Measurements from ENCODE around the gene CNDP2. TPM values are rescaled to one million over a fixed set of nuclear protein-coding genes. Genes with fewer than 3 reads are reported as not detected.

Gene CNDP2
- total RNA-seq, 1 experiment from 2014 or later = 310 TPM

DNA sequence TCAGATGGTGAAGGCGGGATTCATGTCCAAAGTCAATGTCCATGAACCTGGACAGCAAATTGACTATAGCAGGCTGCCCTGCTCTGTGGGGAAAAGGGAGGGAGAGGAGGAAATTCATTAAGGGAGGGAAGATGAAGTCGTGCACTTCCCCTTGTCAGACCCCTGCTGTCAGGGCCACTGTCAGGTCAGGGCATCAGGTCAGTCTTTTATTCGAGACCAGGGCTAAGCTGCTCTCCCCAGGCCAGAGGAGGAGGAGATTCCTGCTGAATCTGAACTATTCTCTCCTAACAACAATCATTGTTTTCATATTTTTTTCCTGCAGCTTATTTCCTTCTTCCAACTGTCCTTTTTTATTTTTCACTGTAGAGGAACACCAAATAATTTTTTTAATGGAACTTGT is 55.3 kb downstream of the CNDP2 start:
- Histone ChIP-seq H3K9me3 (ENCODE audit: control insufficient read depth, insufficient read depth, low read depth, low read length) (no peaks in the 10 kb centered on the region), H3K27me3 (ENCODE audit: control insufficient read depth, insufficient read depth, low read length) (0 out of 2 replicates have a peak, but pooled peaks cover 4% of the 10 kb centered on the region), H3K36me3 (ENCODE audit: control insufficient read depth, insufficient read depth, low read length) (no peaks in the 10 kb centered on the region), H3K27ac (ENCODE audit: low read length) (no peak overlapping the region), H3K4me3 (ENCODE audit: low read depth in 2 of 2, low read length in 2 of 2) (no peak overlapping the region), H3K4me1 (ENCODE audit: control insufficient read depth, insufficient read depth, low read length) (no peaks in the 10 kb centered on the region)
- ChIA-PET CTCF (interaction anchor here (0.6 to 1.4 kb wide), 16 partner anchors 9 to 1449 kb away, joined by 3 to 27 read pairs (median 5); partner anchors contain the start of gene CNDP2), POLR2A (interaction anchor here (0.6 kb wide), 1 partner anchor 1251 kb away, joined by 7 read pairs; no protein-coding TSS in a partner anchor)
- no peak for DNase-seq (ENCODE audit: low read depth, low spot score)
- TF ChIP-seq CTCF (IDR thresholded peaks at IDR 0.05) (no peak), POLR2AphosphoS5 (IDR thresholded peaks at IDR 0.05; ENCODE audit: low read depth, low read length) (no peak), TCF7L2 (IDR thresholded peaks at IDR 0.05; ENCODE audit: low read depth, low read length) (no peak), SIN3A (IDR thresholded peaks at IDR 0.05; ENCODE audit: borderline replicate concordance, insufficient read depth, low read depth, low read length) (no peak)
- TF ChIP-seq, protein P1, sequence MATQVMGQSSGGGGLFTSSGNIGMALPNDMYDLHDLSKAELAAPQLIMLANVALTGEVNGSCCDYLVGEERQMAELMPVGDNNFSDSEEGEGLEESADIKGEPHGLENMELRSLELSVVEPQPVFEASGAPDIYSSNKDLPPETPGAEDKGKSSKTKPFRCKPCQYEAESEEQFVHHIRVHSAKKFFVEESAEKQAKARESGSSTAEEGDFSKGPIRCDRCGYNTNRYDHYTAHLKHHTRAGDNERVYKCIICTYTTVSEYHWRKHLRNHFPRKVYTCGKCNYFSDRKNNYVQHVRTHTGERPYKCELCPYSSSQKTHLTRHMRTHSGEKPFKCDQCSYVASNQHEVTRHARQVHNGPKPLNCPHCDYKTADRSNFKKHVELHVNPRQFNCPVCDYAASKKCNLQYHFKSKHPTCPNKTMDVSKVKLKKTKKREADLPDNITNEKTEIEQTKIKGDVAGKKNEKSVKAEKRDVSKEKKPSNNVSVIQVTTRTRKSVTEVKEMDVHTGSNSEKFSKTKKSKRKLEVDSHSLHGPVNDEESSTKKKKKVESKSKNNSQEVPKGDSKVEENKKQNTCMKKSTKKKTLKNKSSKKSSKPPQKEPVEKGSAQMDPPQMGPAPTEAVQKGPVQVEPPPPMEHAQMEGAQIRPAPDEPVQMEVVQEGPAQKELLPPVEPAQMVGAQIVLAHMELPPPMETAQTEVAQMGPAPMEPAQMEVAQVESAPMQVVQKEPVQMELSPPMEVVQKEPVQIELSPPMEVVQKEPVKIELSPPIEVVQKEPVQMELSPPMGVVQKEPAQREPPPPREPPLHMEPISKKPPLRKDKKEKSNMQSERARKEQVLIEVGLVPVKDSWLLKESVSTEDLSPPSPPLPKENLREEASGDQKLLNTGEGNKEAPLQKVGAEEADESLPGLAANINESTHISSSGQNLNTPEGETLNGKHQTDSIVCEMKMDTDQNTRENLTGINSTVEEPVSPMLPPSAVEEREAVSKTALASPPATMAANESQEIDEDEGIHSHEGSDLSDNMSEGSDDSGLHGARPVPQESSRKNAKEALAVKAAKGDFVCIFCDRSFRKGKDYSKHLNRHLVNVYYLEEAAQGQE (IDR thresholded peaks at IDR 0.05; ENCODE audit: insufficient read depth in 1 of 2, low read depth in 2 of 2, low read length in 1 of 2) = no peak
- ATAC-seq = no peak
- intact Hi-C loops (cut with micrococcal nuclease; ENCODE audit: unreplicated experiment) (loop anchor here (5.0 kb wide), 1 partner anchor 54 kb away; the partner anchor contains the start of gene CNDP2), in situ Hi-C loops (cut with HindIII; ENCODE audit: low pct_unique_long_range_greater_than_20kb, low sequenced_read_pairs) (no loop called here)
- no TSS peak for BruUV-seq (replicated peaks)

DNA sequence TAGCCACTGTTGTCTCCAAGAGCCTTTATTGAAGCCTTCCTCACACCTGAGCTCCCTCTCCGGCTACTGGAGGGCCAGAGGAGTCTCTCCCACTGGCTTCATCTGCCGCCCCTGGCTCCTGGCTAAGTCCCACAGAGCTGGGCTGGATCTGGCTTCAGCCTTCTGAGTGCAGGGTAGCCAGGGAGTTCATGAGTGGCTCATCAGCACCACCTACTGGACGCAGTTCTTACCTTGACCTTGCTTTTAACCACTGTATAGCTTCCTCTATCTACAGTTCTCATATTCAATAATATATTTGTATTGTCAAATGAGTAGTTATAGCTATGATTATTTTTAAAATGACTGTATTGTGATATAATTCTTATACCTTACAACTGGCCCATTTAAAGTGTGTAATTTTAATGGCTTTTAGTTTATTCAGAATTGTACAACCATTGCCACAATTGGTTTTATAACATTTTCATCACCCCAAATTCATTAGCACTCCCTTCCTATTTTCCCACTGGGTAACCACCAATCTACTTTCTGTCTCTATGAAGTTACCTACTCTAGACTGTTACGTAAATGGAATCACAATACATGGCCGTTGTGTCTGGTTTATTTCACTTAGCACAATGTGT is 55.9 kb downstream of the CNDP2 start:
- BruUV-seq (replicated peaks) = no TSS peak
- Histone ChIP-seq H3K9me3 (ENCODE audit: control insufficient read depth, insufficient read depth, low read depth, low read length) (no peaks in the 10 kb centered on the region), H3K4me1 (ENCODE audit: control insufficient read depth, insufficient read depth, low read length) (no peaks in the 10 kb centered on the region), H3K36me3 (ENCODE audit: control insufficient read depth, insufficient read depth, low read length) (no peaks in the 10 kb centered on the region), H3K27ac (ENCODE audit: low read length) (no peak overlapping the region), H3K27me3 (ENCODE audit: control insufficient read depth, insufficient read depth, low read length) (0 out of 2 replicates have a peak, but pooled peaks cover 4% of the 10 kb centered on the region), H3K4me3 (ENCODE audit: low read depth in 2 of 2, low read length in 2 of 2) (no peak overlapping the region)
- TF ChIP-seq CTCF (IDR thresholded peaks at IDR 0.05) (no peak), POLR2AphosphoS5 (IDR thresholded peaks at IDR 0.05; ENCODE audit: low read depth, low read length) (no peak), TCF7L2 (IDR thresholded peaks at IDR 0.05; ENCODE audit: low read depth, low read length) (no peak), SIN3A (IDR thresholded peaks at IDR 0.05; ENCODE audit: borderline replicate concordance, insufficient read depth, low read depth, low read length) (no peak)
- TF ChIP-seq, protein P1 (IDR thresholded peaks at IDR 0.05; ENCODE audit: insufficient read depth in 1 of 2, low read depth in 2 of 2, low read length in 1 of 2) = no peak
- DNase-seq (ENCODE audit: low read depth, low spot score) (peak; percentile 80), ATAC-seq (peak; percentile 100)
- CTCF ChIA-PET = interaction anchor here (0.6 to 1.4 kb wide), 18 partner anchors 10 to 1790 kb away, joined by 3 to 27 read pairs (median 5); partner anchors contain the start of gene CNDP2
- in situ Hi-C loops (cut with HindIII; ENCODE audit: low pct_unique_long_range_greater_than_20kb, low sequenced_read_pairs) = no loop called here
- intact Hi-C loops (cut with micrococcal nuclease; ENCODE audit: unreplicated experiment) = loop anchor here (1.0 to 5.0 kb wide), 3 partner anchors 55 to 356 kb away; partner anchors contain the start of gene CNDP2
- POLR2A ChIA-PET = interaction anchor here (0.6 kb wide), 1 partner anchor 1250 kb away, joined by 7 read pairs; no protein-coding TSS in a partner anchor

All from Panc1 (cell line).